IPS-20b (cell line): Measurements from ENCODE around the gene ZNF23.

Experiments used
- H3K27ac ChIP-seq: one replicate; pipeline ENCODE4 v1.5.1; 2013; ENCODE audit warnings: low read length
- H3K27me3 ChIP-seq: 2 replicates; pipeline ENCODE4 v1.6.1; 2013; ENCODE audit warnings: mild to moderate bottlenecking, low read length, inconsistent platforms; ENCODE audit not compliant: insufficient read depth
- H3K36me3 ChIP-seq: 2 replicates; pipeline ENCODE4 v1.6.1; 2013; ENCODE audit warnings: low read depth, mild to moderate bottlenecking, inconsistent platforms, low read length, moderate library complexity; ENCODE audit not compliant: insufficient read depth
- H3K4me1 ChIP-seq: 2 replicates; pipeline ENCODE4 v1.6.1; 2013; ENCODE audit warnings: mild to moderate bottlenecking, control low read depth, inconsistent platforms, low read length, moderate library complexity; ENCODE audit not compliant: insufficient read depth
- H3K4me3 ChIP-seq: 2 replicates; pipeline ENCODE4 v1.5.1; 2013; ENCODE audit warnings: mild to moderate bottlenecking, low read length, inconsistent platforms
- H3K9ac ChIP-seq: 2 replicates; pipeline ENCODE4 v1.6.1; 2013; ENCODE audit warnings: low read depth, mild to moderate bottlenecking, inconsistent platforms, low read length, moderate library complexity
- H3K9me3 ChIP-seq: 2 replicates; pipeline ENCODE4 v1.6.1; 2013; ENCODE audit warnings: mild to moderate bottlenecking, low read depth, low read length, inconsistent platforms; ENCODE audit not compliant: insufficient read depth

Gene ZNF23

DNA sequence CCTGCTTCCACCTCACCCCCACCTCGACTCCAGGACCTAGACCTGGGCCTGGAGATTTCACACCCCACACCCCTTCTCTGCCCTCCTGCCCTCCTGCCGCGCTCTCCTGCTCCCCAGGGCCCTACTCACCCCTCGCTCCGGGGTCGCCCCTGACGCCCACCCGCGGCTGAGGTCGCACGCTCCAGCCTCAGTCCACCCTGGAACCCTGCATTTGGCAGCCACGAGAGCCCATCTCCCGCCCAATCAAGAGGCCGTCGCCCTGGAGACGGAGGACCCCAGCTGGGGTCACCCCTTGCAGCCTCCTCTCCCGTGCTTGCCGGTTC lies 36.3 kb downstream of the ZNF23 start:
- Histone ChIP-seq H3K9ac (no peak overlapping the region; the same call in 1 of the 2 replicates), H3K4me3 (peak overlapping the region; percentile 75)

DNA sequence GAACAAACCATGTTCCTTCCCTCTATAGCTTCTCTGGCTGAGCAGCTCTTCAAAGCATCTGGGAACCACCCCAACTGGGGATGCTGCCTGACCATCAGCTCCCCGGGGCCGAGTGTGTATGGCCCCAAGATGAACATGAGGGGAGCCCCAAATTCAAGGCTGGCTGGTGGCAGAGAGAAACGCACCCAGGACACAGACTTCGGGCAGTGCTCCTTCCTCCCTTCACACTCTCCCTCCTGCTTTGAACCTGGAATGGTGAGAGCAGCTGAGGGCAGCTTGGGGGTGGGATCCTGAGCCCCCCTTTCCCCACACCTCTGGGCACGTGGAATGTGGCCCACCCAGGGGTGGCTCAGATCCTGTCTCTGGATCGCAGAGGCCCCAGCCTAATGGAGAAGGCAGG lies 37.4 kb downstream of the ZNF23 start:
- H3K27me3 ChIP-seq: peaks cover 40% of the 10 kb centered on the region
- no peaks in the 10 kb centered on the region for H3K4me1 ChIP-seq
- H3K27ac ChIP-seq: no peak overlapping the region
- no peak overlapping the region for H3K9ac ChIP-seq
- no peaks in the 10 kb centered on the region; the same call in 1 of the 2 replicates for H3K9me3 ChIP-seq
- H3K36me3 ChIP-seq: no peaks in the 10 kb centered on the region
- H3K4me3 ChIP-seq: no peak overlapping the region

More for the DNA sequence above, 36.3 kb downstream of the ZNF23 start:
- Histone ChIP-seq H3K27ac (no peak overlapping the region), H3K27me3 (peaks cover 51% of the 10 kb centered on the region), H3K9me3 (no peaks in the 10 kb centered on the region; the same call in 1 of the 2 replicates), H3K4me1 (no peaks in the 10 kb centered on the region), H3K36me3 (no peaks in the 10 kb centered on the region)

DNA sequence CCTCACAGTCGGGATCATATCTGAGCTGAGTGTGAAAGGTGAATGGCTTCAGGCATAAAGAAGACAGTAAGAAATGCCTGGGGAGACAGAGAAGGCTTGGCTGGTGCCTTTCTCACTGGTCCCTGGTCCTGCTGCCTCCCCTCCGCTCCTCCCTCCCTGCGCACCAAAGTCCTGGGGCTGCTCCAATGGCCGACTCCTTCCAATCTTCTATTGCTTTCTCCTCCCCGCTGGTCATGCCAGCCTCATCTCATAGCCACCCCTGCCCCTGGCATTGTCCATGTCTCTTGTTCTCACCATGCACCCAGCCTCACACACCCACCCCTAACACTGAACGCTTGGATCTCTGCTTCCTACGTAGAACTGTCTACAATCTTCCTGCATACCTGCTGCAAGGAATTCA lies 38.2 kb downstream of the ZNF23 start:
- peaks cover 33% of the 10 kb centered on the region for H3K27me3 ChIP-seq
- H3K36me3 ChIP-seq: no peaks in the 10 kb centered on the region
- H3K4me3 ChIP-seq: no peak overlapping the region
- H3K4me1 ChIP-seq: no peaks in the 10 kb centered on the region
- H3K9me3 ChIP-seq: no peaks in the 10 kb centered on the region; the same call in 1 of the 2 replicates
- H3K27ac ChIP-seq: no peak overlapping the region
- no peak overlapping the region for H3K9ac ChIP-seq

DNA sequence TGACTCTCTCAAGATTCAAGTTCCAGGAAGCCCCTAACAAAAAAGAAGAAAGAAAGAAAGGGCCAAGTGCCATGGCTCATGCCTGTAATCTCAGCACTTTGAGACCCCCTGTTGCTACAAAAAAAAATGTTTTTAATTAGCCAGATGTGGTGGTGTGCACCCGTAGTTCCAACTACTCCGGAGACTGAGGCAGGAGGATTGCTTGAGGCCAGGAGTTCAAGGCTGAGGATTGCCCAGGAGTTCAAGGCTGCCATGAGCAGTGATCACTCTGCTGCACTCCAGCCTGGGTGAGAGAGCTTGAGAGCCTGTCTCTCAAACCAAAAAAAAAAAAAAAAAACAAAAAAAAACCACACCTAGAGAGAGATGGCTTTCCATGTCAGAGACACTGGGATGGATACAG lies 39.0 kb downstream of the ZNF23 start:
- Histone ChIP-seq H3K9ac (no peak overlapping the region), H3K27me3 (peaks cover 32% of the 10 kb centered on the region), H3K9me3 (no peaks in the 10 kb centered on the region), H3K27ac (no peak overlapping the region), H3K4me3 (no peak overlapping the region), H3K4me1 (no peaks in the 10 kb centered on the region), H3K36me3 (no peaks in the 10 kb centered on the region)

GRCh38 chr16:71421911-71422310 lies 40.1 kb downstream of the ZNF23 start:
- H3K36me3 ChIP-seq: no peaks in the 10 kb centered on the region
- no peak overlapping the region for H3K9ac ChIP-seq
- no peak overlapping the region for H3K4me3 ChIP-seq
- peaks cover 33% of the 10 kb centered on the region for H3K27me3 ChIP-seq
- no peaks in the 10 kb centered on the region for H3K4me1 ChIP-seq
- no peak overlapping the region for H3K27ac ChIP-seq
- H3K9me3 ChIP-seq: no peaks in the 10 kb centered on the region

- H3K27me3 ChIP-seq: peaks cover 17% of the 10 kb centered on the region
- H3K9ac ChIP-seq: no peak overlapping the region
- no peaks in the 10 kb centered on the region for H3K9me3 ChIP-seq
- no peak overlapping the region for H3K27ac ChIP-seq
- no peak overlapping the region for H3K4me3 ChIP-seq
- no peaks in the 10 kb centered on the region for H3K36me3 ChIP-seq
- H3K4me1 ChIP-seq: peaks cover 4% of the 10 kb centered on the region; the same call in 1 of the 2 replicates
Observed at GRCh38 chr16:71414038-71414437, 48.0 kb downstream of the ZNF23 start.

DNA sequence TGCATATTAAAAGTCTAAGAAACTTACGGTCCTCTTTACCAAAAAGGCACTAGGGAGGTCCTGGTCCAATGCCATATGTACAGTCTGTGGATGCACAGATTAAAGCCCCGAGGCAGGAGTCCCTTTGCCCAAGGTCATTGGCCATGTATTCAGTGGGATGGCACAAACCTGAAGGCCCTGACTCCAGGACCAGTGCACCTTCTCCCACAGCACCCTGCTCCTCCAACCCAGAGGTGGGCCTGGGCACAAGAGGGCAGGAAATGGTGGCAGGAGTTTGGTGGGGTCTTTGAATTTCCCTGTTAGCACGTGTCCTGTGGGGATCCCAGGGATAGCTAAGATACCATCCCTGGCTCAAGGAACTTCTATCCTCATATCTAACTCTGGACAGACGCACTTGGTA lies 48.7 kb downstream of the ZNF23 start:
- no peak overlapping the region for H3K9ac ChIP-seq
- peaks cover 17% of the 10 kb centered on the region for H3K27me3 ChIP-seq
- H3K36me3 ChIP-seq: no peaks in the 10 kb centered on the region
- peaks cover 4% of the 10 kb centered on the region; the same call in 1 of the 2 replicates for H3K4me1 ChIP-seq
- no peaks in the 10 kb centered on the region for H3K9me3 ChIP-seq
- H3K27ac ChIP-seq: no peak overlapping the region
- no peak overlapping the region for H3K4me3 ChIP-seq

- H3K9ac ChIP-seq: peak overlapping the region; percentile 70; the same call in 1 of the 2 replicates
- H3K4me3 ChIP-seq: peak overlapping the region; percentile 75
- H3K27me3 ChIP-seq: peaks cover 13% of the 10 kb centered on the region
- no peaks in the 10 kb centered on the region for H3K36me3 ChIP-seq
- H3K9me3 ChIP-seq: no peaks in the 10 kb centered on the region
- H3K27ac ChIP-seq: no peak overlapping the region
- H3K4me1 ChIP-seq: peaks cover 4% of the 10 kb centered on the region; the same call in 1 of the 2 replicates
Observed at GRCh38 chr16:71412270-71413160, 49.5 kb downstream of the ZNF23 start.

DNA sequence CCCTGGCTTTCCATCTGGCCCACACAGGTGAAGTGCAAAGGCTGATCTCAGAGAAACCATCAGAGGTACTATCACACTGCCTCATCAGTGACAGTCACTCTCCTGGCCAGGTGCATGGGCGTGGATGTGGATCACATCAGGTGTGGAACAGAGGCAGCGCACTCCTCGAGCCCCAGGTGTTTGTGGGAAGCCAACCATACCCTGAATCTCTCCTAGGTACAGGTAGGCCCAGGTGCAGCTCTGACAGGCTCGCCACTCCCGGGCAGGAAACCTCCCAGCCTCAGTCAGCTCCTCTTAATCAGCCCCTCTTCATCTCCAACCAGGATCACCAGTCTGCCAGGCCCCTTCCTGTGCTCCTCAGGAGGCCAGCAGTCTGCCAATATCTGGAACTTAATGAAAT lies 51.9 kb downstream of the ZNF23 start:
- H3K4me1 ChIP-seq: peaks cover 4% of the 10 kb centered on the region; the same call in 1 of the 2 replicates
- H3K4me3 ChIP-seq: no peak overlapping the region
- H3K9ac ChIP-seq: no peak overlapping the region
- H3K27me3 ChIP-seq: peaks cover 12% of the 10 kb centered on the region
- H3K27ac ChIP-seq: no peak overlapping the region
- no peaks in the 10 kb centered on the region for H3K9me3 ChIP-seq
- H3K36me3 ChIP-seq: no peaks in the 10 kb centered on the region

DNA sequence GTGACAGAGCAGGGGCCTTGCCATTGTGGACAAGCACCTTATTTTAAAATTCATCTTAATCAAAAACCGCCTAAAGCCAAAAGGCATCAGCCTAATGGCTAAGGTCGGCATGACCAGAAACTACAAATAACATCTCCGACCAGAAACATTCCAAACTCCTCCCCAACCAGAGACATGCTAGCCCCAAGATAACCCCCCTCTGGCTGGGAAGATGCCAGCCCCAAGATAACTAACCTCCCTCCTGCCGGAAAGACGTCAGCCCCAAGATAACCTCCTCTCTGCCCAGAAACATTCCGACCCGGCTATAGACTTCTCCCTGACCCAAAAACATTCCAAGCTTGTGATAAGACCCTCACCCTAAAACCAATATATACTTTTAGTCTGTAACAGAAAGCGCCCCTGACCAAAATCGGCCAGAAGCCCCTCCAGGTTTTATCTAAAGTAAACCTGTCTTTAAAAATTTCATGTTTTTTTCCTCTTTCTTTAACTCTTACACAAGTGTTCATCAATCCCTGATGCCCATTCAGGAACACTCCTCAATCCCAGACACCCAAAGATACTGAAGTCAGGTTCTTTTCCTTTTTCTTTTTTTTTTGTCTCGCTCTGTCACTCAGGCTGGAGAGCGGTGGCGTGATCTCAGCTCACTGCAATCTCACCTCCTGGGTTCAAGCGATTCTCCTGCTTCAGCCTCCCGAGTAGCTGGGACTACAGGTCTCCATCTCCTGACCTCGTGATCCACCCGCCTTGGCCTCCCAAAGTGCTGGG lies 52.9 kb downstream of the ZNF23 start:
- H3K9me3 ChIP-seq: peaks cover 9% of the 10 kb centered on the region
- no peak overlapping the region for H3K9ac ChIP-seq
- no peak overlapping the region for H3K27ac ChIP-seq
- no peak overlapping the region for H3K4me3 ChIP-seq
- no peaks in the 10 kb centered on the region for H3K36me3 ChIP-seq
- H3K27me3 ChIP-seq: peaks cover 12% of the 10 kb centered on the region
- H3K4me1 ChIP-seq: peaks cover 4% of the 10 kb centered on the region; the same call in 1 of the 2 replicates

DNA sequence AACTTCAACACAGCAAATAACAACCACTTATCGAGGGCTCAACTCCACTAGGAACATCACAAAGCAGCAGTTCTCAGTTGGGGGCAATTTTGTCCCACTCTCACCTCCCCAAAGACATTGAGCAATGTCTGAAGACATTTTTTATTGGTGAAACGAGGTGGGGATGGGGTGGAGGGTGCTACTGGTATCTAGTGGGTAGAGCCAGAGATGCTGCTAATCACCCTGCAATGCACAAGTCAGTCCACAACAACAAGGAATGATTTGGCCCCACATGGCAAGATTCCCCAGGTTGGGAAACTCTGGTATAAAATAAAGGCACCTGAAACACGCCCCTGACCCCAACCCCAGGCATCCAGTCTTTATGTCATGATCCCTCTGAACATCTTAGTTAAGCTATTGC lies 53.5 kb downstream of the ZNF23 start:
- Histone ChIP-seq H3K27me3 (peaks cover 6% of the 10 kb centered on the region), H3K27ac (no peak overlapping the region), H3K9me3 (peaks cover 10% of the 10 kb centered on the region), H3K4me3 (no peak overlapping the region), H3K36me3 (no peaks in the 10 kb centered on the region), H3K4me1 (peaks cover 4% of the 10 kb centered on the region; the same call in 1 of the 2 replicates), H3K9ac (no peak overlapping the region)
